HUES64 (cell line): ENCODE data around the gene CCDC142.
A peak's percentile ranks its signal among the peaks of the same experiment; 100 is the strongest.

Experiments used
- H3K27ac ChIP-seq: 2 replicates; pipeline ENCODE4 v1.7.0; 2013; ENCODE audit warnings: low read depth, low read length, inconsistent platforms
- H3K27me3 ChIP-seq: 2 replicates; pipeline ENCODE4 v1.6.1; 2013; ENCODE audit warnings: mild to moderate bottlenecking, low read length; ENCODE audit not compliant: insufficient read depth
- H3K36me3 ChIP-seq: 2 replicates; pipeline ENCODE4 v1.6.1; 2013; ENCODE audit warnings: mild to moderate bottlenecking, low read length; ENCODE audit not compliant: insufficient read depth
- H3K4me1 ChIP-seq: 2 replicates; pipeline ENCODE4 v1.6.1; 2013; ENCODE audit warnings: mild to moderate bottlenecking, low read length, moderate library complexity; ENCODE audit not compliant: insufficient read depth
- H3K4me3 ChIP-seq: 2 replicates; pipeline ENCODE4 v1.5.1; 2013; ENCODE audit warnings: mild to moderate bottlenecking, low read length, moderate library complexity
- H3K9ac ChIP-seq: 2 replicates; pipeline ENCODE4 v1.6.1; 2013; ENCODE audit warnings: mild to moderate bottlenecking, low read depth, low read length
- H3K9me3 ChIP-seq: 2 replicates; pipeline ENCODE4 v1.6.1; 2013; ENCODE audit warnings: low read depth, low read length; ENCODE audit not compliant: insufficient read depth
- whole genome bisulfite sequencing: fragments of 150-250, 120-280 bp; methylation state at CpG from one replicate; pipeline ENCODE4 v1.1.7; 2013; ENCODE audit warnings: missing lambda C conversion rate; 5-methylcytosine and 5-hydroxymethylcytosine counted together

Gene CCDC142

DNA sequence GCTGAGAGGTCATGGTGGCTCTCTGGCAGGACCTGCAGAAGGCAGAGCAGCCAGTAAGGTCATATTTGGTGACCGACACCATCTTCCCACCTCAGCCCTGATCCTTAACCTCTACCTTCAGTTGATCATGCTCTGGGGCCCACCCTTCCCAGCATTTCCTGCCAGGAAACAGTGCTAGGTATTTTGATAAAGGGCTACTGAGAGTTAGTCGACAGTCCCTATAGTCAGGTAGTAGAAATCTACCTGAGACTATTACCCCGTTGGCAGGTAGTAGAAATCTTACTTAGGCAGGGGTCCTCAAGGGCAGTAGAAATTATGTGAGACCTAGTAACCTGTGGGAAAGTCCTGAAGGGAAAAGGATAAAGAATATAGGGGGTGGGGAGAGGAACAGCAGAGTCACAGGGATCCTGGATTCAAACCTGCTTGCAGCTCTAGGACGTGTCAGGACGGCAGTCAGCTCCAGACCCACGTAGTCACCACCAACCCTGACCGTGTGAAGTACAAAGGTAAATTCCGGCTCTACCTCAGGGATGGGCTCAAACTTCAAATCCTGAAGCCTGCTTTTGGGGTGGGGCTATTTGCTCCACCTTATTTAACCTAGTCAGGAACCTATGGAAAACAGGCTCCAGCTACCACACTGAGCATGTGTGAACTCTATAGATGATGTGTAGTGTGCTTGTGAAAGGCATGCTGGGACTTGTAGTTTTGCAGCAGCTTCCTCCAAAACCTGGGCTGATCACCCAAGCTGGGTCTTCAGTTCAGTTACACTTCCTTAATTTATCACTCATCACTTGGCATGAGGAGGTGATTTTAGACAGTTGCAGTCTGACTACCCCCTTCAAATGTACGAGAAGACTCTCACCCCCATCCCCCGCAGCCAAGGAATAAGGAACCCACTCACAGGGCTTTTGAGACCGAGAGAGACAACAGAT, 43.2 kb upstream of the CCDC142 start, which contains the start of gene DQX1:
DQX1 (minus strand) TSS at position 515 of the 932 bp plus-strand sequence; CDS start at position 13, 502 bp downstream.
- peaks cover 4% of the 10 kb centered on the region; the same call in 1 of the 2 replicates for H3K4me1 ChIP-seq
- H3K9ac ChIP-seq, result no peak within 1 kb of the TSS
- no peak within 1 kb of the TSS for H3K4me3 ChIP-seq
- no peak within 1 kb of the TSS for H3K27ac ChIP-seq
- peaks cover 17% of the 10 kb centered on the region; the same call in 1 of the 2 replicates for H3K27me3 ChIP-seq
- no peaks in the 10 kb centered on the region for H3K9me3 ChIP-seq
- H3K36me3 ChIP-seq, result peaks cover 21% of the 10 kb centered on the region
- WGBS, result 93% methylated on average over 11 of the region's 11 CpGs

DNA sequence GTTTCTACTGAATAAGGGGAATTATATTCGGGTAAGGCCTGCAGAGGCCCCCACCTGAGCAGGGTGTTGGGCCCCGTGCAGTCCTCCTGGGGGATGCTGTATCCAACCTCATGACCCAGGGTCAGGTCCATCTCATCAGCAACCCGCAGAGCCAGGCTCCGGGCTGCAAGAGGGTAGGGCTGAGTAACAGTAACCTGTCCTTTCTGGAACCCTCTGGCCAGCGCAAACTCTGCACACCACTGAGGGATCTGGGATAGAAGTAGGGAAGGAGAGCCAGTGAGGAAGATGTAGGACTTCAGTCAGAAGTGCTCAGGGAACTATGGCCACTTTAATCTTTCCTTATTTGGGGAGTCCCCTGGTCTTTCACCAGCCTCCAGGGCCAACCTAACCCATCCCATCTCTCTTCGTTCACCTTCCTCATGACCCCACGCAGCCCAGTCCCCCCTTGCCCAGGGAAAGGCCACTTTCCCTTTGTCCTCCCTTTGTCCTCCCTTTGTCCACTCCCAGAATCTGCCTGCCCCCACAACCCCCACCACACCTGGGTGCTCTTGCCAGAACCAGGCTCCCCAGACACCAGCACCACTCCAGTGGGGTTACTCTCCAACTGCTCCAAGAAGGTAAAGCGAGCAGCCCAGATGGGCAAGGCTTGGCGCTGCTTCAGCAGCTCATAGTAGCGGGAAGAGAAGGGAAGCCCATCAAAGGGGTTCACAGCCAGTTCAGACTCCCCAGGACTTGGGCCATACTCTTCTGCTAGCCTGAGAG, 42.3 kb upstream of the CCDC142 start:
- Histone ChIP-seq H3K9me3 (no peaks in the 10 kb centered on the region), H3K9ac (no peak overlapping the region), H3K4me1 (peaks cover 4% of the 10 kb centered on the region; the same call in 1 of the 2 replicates), H3K36me3 (peaks cover 21% of the 10 kb centered on the region), H3K4me3 (no peak overlapping the region), H3K27ac (no peak overlapping the region), H3K27me3 (peaks cover 26% of the 10 kb centered on the region)
- WGBS, result 91% methylated on average over 10 of the region's 10 CpGs

DNA sequence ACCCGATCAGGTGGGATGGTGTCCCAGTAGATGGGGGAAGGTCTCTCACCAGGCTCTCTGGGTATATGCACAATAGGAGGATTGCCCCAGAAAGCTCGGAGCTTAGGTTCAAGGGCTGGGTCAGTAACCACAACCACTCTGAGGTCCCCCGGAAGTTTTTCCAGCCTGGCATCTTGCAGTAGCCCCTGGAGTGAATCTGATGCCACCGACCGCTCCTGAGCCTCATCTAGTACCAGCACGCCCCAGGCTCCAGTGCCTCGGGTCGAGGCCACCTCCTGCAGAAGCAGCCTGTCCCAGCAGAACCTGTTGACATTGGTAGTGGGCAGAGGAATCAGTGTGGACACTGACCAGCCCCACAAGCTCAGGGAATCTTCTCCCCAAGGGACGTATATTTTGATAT, 41.2 kb upstream of the CCDC142 start:
- Histone ChIP-seq H3K36me3 (peaks cover 21% of the 10 kb centered on the region), H3K4me3 (no peak overlapping the region), H3K27me3 (peaks cover 37% of the 10 kb centered on the region), H3K4me1 (peaks cover 4% of the 10 kb centered on the region; the same call in 1 of the 2 replicates), H3K9me3 (no peaks in the 10 kb centered on the region), H3K9ac (no peak overlapping the region), H3K27ac (no peak overlapping the region)
- 86% methylated on average over 9 of the region's 9 CpGs for WGBS

DNA sequence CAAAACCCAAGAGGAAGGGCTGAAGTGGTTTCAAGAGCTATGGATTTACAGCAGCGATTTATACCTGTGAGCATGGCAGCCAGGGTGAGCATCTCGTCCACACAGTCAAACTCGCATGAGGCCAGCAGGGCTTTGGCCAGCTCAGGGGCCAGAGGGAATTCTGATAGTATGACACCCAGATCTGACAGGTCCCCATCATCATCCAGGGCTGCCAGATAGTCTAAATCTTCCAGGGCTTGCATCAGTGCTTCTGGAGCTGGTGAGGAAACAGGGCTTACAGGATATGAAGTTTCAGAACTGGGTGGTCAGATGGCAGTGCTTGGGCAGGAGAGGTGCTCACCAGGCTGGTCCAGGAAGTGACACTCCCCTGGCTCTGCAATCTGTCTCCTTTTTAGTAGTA, 39.7 kb upstream of the CCDC142 start:
- H3K27ac ChIP-seq, result no peak overlapping the region
- WGBS, result 86% methylated on average over 3 of the region's 3 CpGs
- H3K4me3 ChIP-seq, result no peak overlapping the region
- H3K9me3 ChIP-seq, result no peaks in the 10 kb centered on the region
- peaks cover 52% of the 10 kb centered on the region for H3K27me3 ChIP-seq
- H3K4me1 ChIP-seq, result no peaks in the 10 kb centered on the region
- H3K36me3 ChIP-seq, result peaks cover 13% of the 10 kb centered on the region
- H3K9ac ChIP-seq, result no peak overlapping the region

DNA sequence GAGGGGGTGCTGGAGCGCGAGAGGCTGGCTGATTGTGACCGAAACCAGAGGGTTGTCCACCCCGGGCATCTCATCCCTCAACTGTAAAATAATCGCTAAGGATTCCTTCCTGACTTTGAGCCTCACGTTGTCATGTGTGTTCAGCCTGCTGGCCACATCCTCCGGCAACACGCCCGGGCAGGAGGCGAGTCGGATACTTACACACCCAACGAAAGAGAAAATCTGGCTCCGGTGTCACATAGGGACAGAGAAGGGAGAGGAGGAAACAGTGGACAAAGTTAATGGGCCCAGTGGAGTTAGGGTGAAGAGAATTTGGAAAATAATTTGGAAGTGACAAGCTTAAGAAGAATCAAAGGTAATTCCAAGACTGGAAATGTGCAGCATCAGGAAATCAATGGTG, 33.9 kb upstream of the CCDC142 start:
- H3K27me3 ChIP-seq, result peaks cover 93% of the 10 kb centered on the region
- no peaks in the 10 kb centered on the region for H3K36me3 ChIP-seq
- no peak overlapping the region for H3K4me3 ChIP-seq
- H3K9ac ChIP-seq, result no peak overlapping the region
- 91% methylated on average over 13 of the region's 13 CpGs for WGBS
- peaks cover 6% of the 10 kb centered on the region; the same call in 1 of the 2 replicates for H3K9me3 ChIP-seq
- H3K27ac ChIP-seq, result no peak overlapping the region
- H3K4me1 ChIP-seq, result 0 out of 2 replicates have a peak, but pooled peaks cover 2% of the 10 kb centered on the region

DNA sequence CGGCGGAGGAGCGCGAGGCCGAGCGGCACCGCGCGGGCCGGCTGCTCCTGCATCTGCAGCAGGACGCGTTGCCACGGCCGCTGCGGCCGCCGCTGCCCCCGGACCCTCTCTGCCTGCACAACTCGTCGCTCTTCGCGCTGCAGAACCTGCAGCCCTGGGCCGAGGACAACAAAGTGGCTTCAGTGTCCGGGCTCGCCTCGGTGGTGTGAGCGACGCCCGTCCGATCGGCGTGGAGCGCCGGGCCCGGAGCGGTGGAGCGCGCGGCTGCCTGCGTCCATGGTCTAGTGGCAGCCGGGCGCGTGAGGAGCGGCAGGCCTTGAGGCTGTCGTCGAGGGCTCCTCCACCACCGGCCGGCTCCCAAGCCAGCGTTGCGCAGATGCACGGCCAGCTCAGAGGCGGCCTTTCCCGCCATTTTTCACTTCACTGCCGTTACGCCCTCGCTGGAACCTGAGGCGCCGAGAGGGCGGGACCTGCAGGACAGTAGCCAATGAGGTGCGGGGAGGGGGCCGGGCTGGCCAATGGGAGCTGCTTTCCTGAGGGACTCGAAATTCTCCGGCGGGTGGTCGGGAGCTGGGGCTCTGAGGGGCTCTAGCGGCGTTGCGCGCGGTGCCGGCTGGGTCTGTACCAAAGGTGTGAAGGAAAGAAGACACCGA, 33.3 kb upstream of the CCDC142 start:
- Histone ChIP-seq H3K4me1 (0 out of 2 replicates have a peak, but pooled peaks cover 2% of the 10 kb centered on the region), H3K27ac (no peak overlapping the region), H3K9me3 (peaks cover 6% of the 10 kb centered on the region; the same call in 1 of the 2 replicates), H3K4me3 (peak overlapping the region; percentile 37), H3K27me3 (peaks cover 99% of the 10 kb centered on the region), H3K36me3 (no peaks in the 10 kb centered on the region), H3K9ac (no peak overlapping the region)
- 7% methylated on average over 72 of the region's 72 CpGs for WGBS

DNA sequence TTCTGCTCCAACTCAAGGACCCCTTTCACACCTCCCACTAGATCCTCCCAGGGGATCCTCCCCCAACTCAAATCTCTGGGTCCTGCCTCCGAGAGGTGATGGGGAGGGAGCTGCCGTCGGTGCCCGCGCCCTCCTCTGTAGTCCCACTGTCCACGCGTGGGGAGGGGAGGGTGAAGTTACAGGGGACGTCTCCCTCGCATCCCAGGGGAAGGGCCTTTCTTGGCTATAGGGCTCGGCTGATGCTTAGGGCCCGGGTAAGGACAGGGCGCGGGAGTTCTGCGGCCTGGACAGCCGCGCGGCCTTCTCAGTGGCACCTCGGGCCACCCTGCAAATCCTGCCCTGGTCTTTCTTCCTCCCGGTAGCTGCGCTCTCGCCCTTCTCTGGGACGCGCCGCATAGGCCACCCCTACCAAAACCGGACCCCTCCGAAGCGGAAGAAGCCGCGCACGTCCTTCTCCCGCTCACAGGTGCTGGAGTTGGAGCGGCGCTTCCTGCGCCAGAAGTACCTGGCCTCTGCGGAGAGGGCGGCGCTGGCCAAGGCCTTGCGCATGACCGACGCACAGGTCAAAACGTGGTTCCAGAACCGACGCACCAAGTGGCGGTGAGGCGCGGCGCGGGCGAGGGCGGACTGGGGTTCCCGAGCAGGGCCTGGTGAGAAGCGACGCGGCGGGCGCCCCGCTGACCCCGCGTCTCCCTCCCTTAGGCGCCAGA, 32.6 kb upstream of the CCDC142 start:
- H3K9ac ChIP-seq, result no peak overlapping the region
- 0 out of 2 replicates have a peak, but pooled peaks cover 2% of the 10 kb centered on the region for H3K4me1 ChIP-seq
- peaks cover 100% of the 10 kb centered on the region for H3K27me3 ChIP-seq
- peaks cover 6% of the 10 kb centered on the region; the same call in 1 of the 2 replicates for H3K9me3 ChIP-seq
- no peak overlapping the region for H3K27ac ChIP-seq
- H3K36me3 ChIP-seq, result no peaks in the 10 kb centered on the region
- 3% methylated on average over 60 of the region's 60 CpGs for WGBS
- H3K4me3 ChIP-seq, result peak overlapping the region; percentile 37

DNA sequence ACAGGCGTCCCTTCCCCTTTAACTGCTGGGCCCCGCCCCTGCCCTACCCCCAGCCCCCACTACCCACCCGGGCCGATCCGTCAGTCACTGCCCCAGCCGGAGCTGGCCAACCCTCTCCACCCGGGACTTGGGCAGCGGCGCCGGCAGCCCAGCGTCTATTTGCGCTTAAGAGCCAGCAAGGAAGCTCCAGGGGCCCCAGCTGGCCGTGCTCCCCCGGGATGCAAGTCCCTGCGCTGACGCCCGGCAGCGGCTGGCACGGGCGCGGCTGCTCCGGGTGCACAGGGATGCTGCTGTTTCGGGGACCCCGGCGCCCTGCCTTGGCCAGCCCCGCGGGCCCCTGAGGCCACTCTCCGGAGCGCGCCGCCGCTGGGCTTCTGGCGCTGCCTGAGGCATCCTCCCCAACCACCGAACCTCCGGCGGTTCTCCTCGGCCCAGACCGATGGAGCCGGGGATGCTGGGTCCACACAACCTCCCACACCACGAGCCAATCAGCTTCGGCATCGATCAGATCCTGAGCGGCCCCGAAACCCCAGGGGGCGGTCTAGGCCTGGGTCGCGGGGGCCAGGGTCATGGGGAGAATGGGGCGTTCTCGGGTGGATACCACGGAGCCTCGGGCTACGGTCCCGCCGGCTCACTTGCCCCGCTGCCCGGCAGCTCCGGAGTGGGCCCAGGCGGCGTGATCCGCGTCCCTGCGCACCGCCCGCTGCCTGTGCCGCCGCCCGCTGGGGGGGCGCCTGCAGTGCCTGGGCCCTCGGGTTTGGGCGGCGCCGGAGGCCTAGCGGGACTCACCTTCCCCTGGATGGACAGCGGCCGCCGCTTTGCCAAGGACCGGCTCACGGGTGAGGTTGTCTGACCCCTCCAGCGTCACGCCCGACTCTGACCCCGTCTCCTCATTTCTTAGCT, 31.8 kb upstream of the CCDC142 start, which contains the start of gene TLX2:
TLX2 (plus strand) TSS at position 83 of the 903 bp plus-strand sequence; CDS start at position 440, 357 bp downstream.
- Histone ChIP-seq H3K27me3 (peaks cover 100% of the 10 kb centered on the region), H3K4me3 (peak within 1 kb of the TSS; percentile 37), H3K9ac (no peak within 1 kb of the TSS), H3K9me3 (peaks cover 6% of the 10 kb centered on the region; the same call in 1 of the 2 replicates), H3K27ac (no peak within 1 kb of the TSS), H3K4me1 (0 out of 2 replicates have a peak, but pooled peaks cover 2% of the 10 kb centered on the region), H3K36me3 (no peaks in the 10 kb centered on the region)
- 3% methylated on average over 82 of the region's 82 CpGs for WGBS

DNA sequence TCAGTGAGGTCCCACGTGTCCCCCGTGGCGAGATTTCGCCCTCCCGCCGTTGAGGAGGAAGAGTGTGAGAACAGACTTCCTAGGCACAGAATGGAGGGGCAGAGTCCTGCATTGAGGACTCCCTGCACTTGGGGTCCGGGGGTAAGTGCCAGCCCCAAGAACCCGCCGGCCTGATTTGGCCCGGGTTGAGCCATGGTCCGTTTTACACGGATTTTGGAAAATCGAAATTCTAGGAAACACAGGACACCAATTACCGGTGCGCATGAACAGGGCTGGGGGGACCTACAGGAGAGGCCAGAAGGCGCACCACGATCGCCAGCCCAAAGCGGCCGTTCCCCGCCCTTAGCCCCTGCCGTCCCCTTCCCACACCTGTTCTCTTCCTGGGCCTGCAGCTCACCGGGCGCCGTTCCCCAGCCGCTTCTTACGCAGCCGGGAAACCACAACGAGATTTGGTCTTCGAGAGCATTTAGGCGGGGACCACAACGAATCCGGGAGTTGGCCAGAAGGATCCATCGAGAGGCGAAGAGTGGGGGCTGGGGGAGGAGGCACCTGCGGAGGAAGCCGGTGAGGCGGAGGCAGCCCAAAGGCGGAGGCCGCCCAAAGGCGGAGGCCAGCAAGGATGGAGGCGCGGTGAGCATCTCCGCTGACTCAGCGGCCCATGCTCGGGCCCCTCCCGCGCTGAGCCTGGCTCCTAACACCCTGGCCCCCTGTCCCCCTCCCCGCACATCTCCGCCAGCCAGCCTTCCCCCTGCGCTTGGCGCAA, 31.0 kb upstream of the CCDC142 start:
- Histone ChIP-seq H3K36me3 (no peaks in the 10 kb centered on the region), H3K27me3 (peaks cover 100% of the 10 kb centered on the region), H3K4me1 (0 out of 2 replicates have a peak, but pooled peaks cover 3% of the 10 kb centered on the region), H3K9me3 (peaks cover 6% of the 10 kb centered on the region; the same call in 1 of the 2 replicates), H3K9ac (no peak overlapping the region), H3K4me3 (peak overlapping the region; percentile 26), H3K27ac (no peak overlapping the region)
- 1% methylated on average over 52 of the region's 52 CpGs for WGBS
